H1 (cell line): ENCODE measurements around the gene ABHD10. TPM values are rescaled to one million over a fixed set of nuclear protein-coding genes. Genes with fewer than 3 reads are reported as not detected.
A peak's percentile ranks its signal among the peaks of the same experiment; 100 is the strongest.

Experiments used
- CBX5 ChIP-seq: fragments of 300-800, 300-1000 bp; sonication (generic); IDR thresholded peaks from 2 replicates; pipeline ENCODE4 v1.7.1; 2016; ENCODE audit warnings: antibody characterized with exemption, low read length, low read depth
- CHD7 ChIP-seq: fragments of 300-600 bp; sonication (generic); IDR thresholded peaks from 2 replicates; pipeline ENCODE4 v1.7.1; 2012; ENCODE audit warnings: low read length, moderate library complexity, mild to moderate bottlenecking, inconsistent platforms; ENCODE audit not compliant: insufficient replicate concordance
- KDM4A ChIP-seq: IDR thresholded peaks from one replicate; pipeline ENCODE4 v1.7.1; 2012; ENCODE audit warnings: low read depth, mild to moderate bottlenecking, moderate library complexity, low read length, inconsistent platforms; ENCODE audit not compliant: severe bottlenecking
- KDM5A ChIP-seq: fragments of 200-600 bp; IDR thresholded peaks from 2 replicates; pipeline ENCODE4 v1.7.1; 2012; ENCODE audit warnings: mild to moderate bottlenecking, low read length, inconsistent platforms, mixed read lengths
- PHF8 ChIP-seq: fragments of 200-600 bp; sonication (generic); conservative IDR thresholded peaks from 2 replicates; pipeline ENCODE4 v1.7.1; 2012; ENCODE audit warnings: low read depth, mild to moderate bottlenecking, inconsistent platforms, low read length, moderate library complexity
- RNF2 ChIP-seq: fragments of 200-900, 300-1000 bp; sonication (generic); IDR thresholded peaks from 2 replicates; pipeline ENCODE4 v1.7.1; 2016; ENCODE audit warnings: borderline replicate concordance, low read depth, mild to moderate bottlenecking, antibody characterized with exemption, low read length; ENCODE audit not compliant: poor library complexity, severe bottlenecking; ENCODE audit errors: missing control alignments
- TAF1 ChIP-seq: IDR thresholded peaks from 2 replicates; pipeline ENCODE4 v1.6.1; 2011; ENCODE audit warnings: mild to moderate bottlenecking, low read depth, low read length
- TCF12 ChIP-seq: IDR thresholded peaks from 2 replicates; pipeline ENCODE4 v1.6.1; 2011; ENCODE audit warnings: low read depth, mild to moderate bottlenecking, low read length
- YY1 ChIP-seq: IDR thresholded peaks from 2 replicates; pipeline ENCODE4 v1.6.1; 2011; ENCODE audit warnings: low read depth, mild to moderate bottlenecking, low read length
- polyA plus RNA-seq, 7 experiments: library from polyadenylated mRNA; depleted of rRNA in 3 of 7; stranded (reverse) in 5 of 7; unstranded in 2 of 7; fragments of >200 nt in 5 of 7; fragments of 200-250 nt in 2 of 7; gene quantifications; 1 replicate in 5 of 7; 2 replicates in 1 of 7; 4 replicates in 1 of 7; pipeline versions ENCODE4 v1.2.1 to v1.2.3, GENCODE V29; 2011 to 2013; ENCODE audit warnings: missing spikeins in 2 of 7, mixed read lengths in 2 of 7
- total RNA-seq: library from RNA; stranded (reverse); fragmentation: NEBNext Ultra II Directional; extraction: Animal tissue kit (Norgen Biotek cat#: 25700); gene quantifications from 2 replicates; pipeline ENCODE4 v1.2.1, GENCODE V29; 2021

ABHD10 gene
- total and polyA plus RNA-seq, 2 of the 8 experiments (the other 6 are each of a cell fraction or from before 2014, with no cell fraction given), result 10.9 to 24.6 TPM

- TF ChIP-seq CHD7 (no peak), KDM4A (peak; percentile 65), TAF1 (no peak), CBX5 (no peak), KDM5A (no peak), TCF12 (no peak), PHF8 (0 out of 2 replicates have a peak, but pooled peaks have one; percentile 26), RNF2 (no peak), YY1 (0 out of 2 replicates have a peak, but pooled peaks have one; percentile 7)
Observed at GRCh38 chr3:111999484-112000324, 20.9 kb downstream of the ABHD10 start (continued).
